Activated T-cell treated with anti-CD3 and anti-CD28 coated beads, Interleukin-2, amount 50 U/mL, for 4 hours (primary cell): ENCODE results near the gene CAMK1D. TPM values are rescaled to one million over a fixed set of nuclear protein-coding genes. Genes with fewer than 3 reads are reported as not detected.

Experiments
- ATAC-seq, 2 donors: fragments of 200-7000 bp; cut with Tn5 transposase; one replicate each; pipeline ENCODE4 v1.10.0; 2021
- DNase-seq: peaks from one replicate; pipeline ENCODE4 v3.0.0-alpha.2; 2020
- H3K27me3 Mint-ChIP-seq: one replicate; pipeline ENCODE4 v1.8.0; 2021; ENCODE audit warnings: low read depth, mixed read lengths
- H3K36me3 Mint-ChIP-seq: one replicate; pipeline ENCODE4 v1.8.0; 2022; ENCODE audit warnings: mixed read lengths; ENCODE audit not compliant: insufficient read depth
- H3K4me1 Mint-ChIP-seq: one replicate; pipeline ENCODE4 v1.8.0; 2021; ENCODE audit warnings: low read depth, mixed read lengths
- H3K4me3 Mint-ChIP-seq: one replicate; pipeline ENCODE4 v1.8.0; 2021; ENCODE audit warnings: mild to moderate bottlenecking, moderate library complexity, mixed read lengths
- H3K9me3 Mint-ChIP-seq: one replicate; pipeline ENCODE4 v1.8.0; 2021; ENCODE audit warnings: mixed read lengths
- total RNA-seq, 3 donors: library from RNA; stranded (reverse); gene quantifications; one replicate each; pipeline ENCODE4 v1.2.1, GENCODE V29; 2021

The CAMK1D gene
- total RNA-seq, 3 donors from 2014 or later: 6.3 to 7.8 (median 6.7) TPM

DNA sequence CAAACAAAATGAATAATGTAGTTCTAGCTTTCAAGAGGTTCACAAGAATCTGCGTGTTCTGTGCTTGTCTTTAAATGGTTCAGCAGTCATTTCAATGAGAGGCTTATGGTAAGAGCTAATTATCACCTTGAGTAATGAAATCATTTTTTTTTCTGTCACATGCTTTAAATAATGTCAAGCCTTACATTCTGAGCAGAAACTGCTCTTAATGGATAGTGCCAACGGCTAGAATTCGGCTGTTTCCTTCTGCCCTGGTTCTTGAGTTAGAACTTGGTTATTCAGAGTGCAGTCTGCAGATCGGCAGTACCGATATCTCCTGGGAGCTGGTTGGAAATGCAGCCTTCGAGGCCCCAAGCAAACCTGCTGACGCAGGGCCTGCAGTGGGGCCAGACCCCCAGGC is 316.2 kb downstream of the CAMK1D start:
- Mint-ChIP-seq H3K4me1 (no peaks in the 10 kb centered on the region), H3K9me3 (no peaks in the 10 kb centered on the region), H3K27me3 (no peaks in the 10 kb centered on the region), H3K36me3 (peaks cover 17% of the 10 kb centered on the region), H3K4me3 (no peak overlapping the region)
- DNase-seq: no peak
- no peak for ATAC-seq

DNA sequence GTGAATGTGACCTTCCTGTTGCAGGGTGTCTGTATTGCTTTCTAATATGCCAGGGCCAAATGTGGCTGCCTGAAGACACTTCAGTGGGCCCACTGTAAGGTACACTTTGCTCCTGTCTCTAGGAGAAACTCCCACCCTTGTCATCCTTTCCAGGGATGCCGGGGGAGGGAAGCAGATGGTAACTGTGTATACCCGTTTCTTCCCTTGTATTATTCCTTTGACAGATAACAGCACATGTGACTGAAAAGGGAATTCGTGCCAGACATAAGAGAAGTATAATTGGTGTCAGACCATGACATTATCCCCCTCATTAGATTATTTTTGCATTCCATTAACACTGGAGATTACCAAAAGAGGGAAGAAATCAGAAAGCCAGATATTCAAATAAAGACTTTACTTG is 317.7 kb downstream of the CAMK1D start:
- ATAC-seq (no peak), DNase-seq (no peak)
- H3K27me3 Mint-ChIP-seq: no peaks in the 10 kb centered on the region
- no peak overlapping the region for H3K4me3 Mint-ChIP-seq
- H3K36me3 Mint-ChIP-seq: peaks cover 20% of the 10 kb centered on the region
- no peaks in the 10 kb centered on the region for H3K4me1 Mint-ChIP-seq
- no peaks in the 10 kb centered on the region for H3K9me3 Mint-ChIP-seq

DNA sequence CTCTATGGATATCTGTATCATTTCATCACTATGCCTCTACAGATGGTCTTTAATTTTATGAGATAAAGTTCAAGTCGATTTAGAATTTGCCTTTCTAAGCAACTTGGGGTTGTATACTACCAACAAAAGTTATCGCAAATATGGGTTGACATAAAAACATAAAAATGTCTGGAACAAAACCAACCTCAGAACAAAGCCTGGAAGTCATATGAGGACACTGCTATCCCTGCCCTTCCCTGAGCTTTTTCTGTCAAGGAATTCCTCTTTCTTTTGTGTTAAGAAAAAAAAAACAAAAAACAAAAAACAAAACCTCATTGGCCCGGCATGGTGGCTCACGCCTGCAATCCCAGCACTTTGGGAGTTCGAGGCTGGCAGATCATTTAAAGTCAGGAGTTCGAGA is 319.3 kb downstream of the CAMK1D start:
- Mint-ChIP-seq H3K27me3 (no peaks in the 10 kb centered on the region), H3K4me1 (no peaks in the 10 kb centered on the region), H3K4me3 (no peak overlapping the region), H3K36me3 (peaks cover 20% of the 10 kb centered on the region), H3K9me3 (no peaks in the 10 kb centered on the region)
- no peak for ATAC-seq
- no peak for DNase-seq

DNA sequence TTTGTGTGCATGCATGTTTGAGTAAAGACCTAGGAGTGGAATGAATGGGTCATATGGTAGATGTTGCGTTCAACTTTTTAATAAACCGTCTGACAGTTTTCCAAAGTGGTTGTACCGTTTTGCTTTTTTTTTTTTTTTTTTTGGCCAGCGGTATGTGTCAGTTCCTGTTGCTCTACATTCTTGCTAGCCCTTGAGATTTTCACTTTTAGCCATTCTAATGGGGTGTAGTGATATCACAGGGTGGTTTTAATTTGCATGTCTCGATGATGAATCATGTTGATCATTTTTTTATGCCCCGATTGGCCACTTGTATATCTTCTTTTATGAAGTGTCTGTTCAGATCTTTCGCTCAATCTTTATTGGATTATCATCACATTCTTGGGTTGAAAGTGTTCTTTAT is 320.7 kb downstream of the CAMK1D start:
- no peak overlapping the region for H3K4me3 Mint-ChIP-seq
- H3K36me3 Mint-ChIP-seq: peaks cover 20% of the 10 kb centered on the region

DNA sequence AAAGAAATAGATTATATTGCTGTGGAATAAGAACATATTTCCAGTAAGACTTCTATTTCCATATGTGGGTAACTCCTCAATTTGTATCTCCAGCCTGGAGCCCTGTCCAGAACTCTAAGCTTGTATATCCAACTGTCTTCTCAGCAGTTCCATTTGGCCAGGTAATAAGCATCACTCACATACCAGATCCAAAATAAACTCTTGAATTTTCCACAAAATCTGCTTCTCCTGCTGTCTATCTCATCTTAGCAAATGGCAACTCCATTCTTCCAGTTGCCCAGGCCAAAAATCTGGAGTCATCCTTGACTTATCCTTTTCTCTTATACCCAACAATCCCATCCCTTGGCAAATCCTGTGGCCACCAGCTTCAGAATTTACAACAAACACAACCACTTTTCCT is 325.8 kb downstream of the CAMK1D start:
- H3K9me3 Mint-ChIP-seq: no peaks in the 10 kb centered on the region
- no peak for ATAC-seq
- H3K27me3 Mint-ChIP-seq: no peaks in the 10 kb centered on the region

More for the DNA sequence above, 320.7 kb downstream of the CAMK1D start:
- ATAC-seq (no peak), DNase-seq (no peak)
- H3K27me3 Mint-ChIP-seq: no peaks in the 10 kb centered on the region
- H3K9me3 Mint-ChIP-seq: no peaks in the 10 kb centered on the region
- H3K4me1 Mint-ChIP-seq: no peaks in the 10 kb centered on the region

DNA sequence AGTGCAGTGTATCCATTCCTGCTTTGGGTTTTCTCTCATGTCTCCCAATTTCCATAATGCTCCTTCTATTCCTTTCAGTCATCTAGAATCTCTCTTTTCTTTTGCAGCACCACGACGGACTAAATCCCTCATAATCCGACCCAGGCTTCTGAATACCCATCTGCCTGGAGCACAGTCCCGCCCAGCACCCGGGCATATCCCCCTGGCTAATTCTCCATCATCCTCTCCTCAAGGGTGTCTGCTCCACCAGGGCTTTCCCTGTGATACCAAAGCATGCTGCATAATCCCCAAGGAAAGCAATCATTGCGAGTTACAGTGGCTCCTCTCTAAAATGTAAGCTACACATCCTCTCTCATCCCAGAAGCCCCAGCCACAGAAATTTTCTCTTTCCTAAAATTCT is 330.3 kb downstream of the CAMK1D start:
- Mint-ChIP-seq H3K4me3 (no peak overlapping the region), H3K9me3 (no peaks in the 10 kb centered on the region), H3K27me3 (no peaks in the 10 kb centered on the region), H3K4me1 (peaks cover 9% of the 10 kb centered on the region), H3K36me3 (peaks cover 29% of the 10 kb centered on the region)
- ATAC-seq (no peak), DNase-seq (no peak)

More for the DNA sequence above, 325.8 kb downstream of the CAMK1D start:
- DNase-seq: no peak
- no peaks in the 10 kb centered on the region for H3K4me1 Mint-ChIP-seq
- H3K36me3 Mint-ChIP-seq: peaks cover 33% of the 10 kb centered on the region
- no peak overlapping the region for H3K4me3 Mint-ChIP-seq

DNA sequence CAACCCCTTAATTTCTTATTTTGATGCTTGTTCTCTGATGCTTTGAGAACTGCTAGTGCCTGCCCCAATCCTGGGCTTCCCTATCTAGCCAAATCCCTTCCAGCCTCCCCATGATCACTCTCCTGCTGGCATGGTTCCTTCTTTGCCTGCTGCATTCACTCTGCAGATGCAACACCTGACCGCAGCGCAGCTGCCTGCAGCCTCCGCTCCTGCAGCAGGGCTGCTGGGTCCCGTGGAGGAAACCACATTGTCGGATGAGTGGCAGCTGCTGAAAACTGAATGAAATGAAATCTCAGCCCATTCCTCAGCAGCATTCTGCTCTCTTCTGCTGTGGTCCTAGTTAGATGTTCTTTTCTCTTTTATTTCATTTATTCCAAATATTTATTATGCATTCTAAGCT is 331.9 kb downstream of the CAMK1D start:
- H3K4me1 Mint-ChIP-seq: peaks cover 9% of the 10 kb centered on the region
- H3K27me3 Mint-ChIP-seq: no peaks in the 10 kb centered on the region
- peaks cover 20% of the 10 kb centered on the region for H3K36me3 Mint-ChIP-seq
- peak overlapping the region; percentile 32 for H3K4me3 Mint-ChIP-seq
- H3K9me3 Mint-ChIP-seq: no peaks in the 10 kb centered on the region
- DNase-seq (no peak), ATAC-seq (peak in 1 of 2 donors; percentile 38)

DNA sequence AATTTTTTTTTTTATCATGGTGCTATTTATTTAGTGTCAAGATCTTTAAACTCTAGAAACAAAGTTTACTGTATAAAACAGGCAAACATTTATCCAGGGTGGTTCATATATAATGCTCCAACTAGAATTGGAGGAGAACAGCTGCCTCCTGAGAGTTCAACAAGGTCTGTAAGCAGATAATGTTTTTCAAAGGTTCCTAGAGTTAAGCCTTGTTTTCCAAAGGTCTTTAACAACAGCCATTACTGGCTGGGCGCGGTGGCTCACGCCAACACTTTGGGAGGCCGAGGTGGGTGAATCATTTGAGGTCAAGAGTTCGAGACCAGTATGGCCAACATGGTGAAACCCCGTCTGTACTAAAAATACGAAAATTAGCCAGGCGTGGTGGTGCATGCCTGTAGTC is 335.4 kb downstream of the CAMK1D start:
- no peak for DNase-seq
- H3K27me3 Mint-ChIP-seq: no peaks in the 10 kb centered on the region
- peaks cover 9% of the 10 kb centered on the region for H3K4me1 Mint-ChIP-seq
- no peak for ATAC-seq
- peaks cover 3% of the 10 kb centered on the region for H3K36me3 Mint-ChIP-seq
- no peaks in the 10 kb centered on the region for H3K9me3 Mint-ChIP-seq
- no peak overlapping the region for H3K4me3 Mint-ChIP-seq

DNA sequence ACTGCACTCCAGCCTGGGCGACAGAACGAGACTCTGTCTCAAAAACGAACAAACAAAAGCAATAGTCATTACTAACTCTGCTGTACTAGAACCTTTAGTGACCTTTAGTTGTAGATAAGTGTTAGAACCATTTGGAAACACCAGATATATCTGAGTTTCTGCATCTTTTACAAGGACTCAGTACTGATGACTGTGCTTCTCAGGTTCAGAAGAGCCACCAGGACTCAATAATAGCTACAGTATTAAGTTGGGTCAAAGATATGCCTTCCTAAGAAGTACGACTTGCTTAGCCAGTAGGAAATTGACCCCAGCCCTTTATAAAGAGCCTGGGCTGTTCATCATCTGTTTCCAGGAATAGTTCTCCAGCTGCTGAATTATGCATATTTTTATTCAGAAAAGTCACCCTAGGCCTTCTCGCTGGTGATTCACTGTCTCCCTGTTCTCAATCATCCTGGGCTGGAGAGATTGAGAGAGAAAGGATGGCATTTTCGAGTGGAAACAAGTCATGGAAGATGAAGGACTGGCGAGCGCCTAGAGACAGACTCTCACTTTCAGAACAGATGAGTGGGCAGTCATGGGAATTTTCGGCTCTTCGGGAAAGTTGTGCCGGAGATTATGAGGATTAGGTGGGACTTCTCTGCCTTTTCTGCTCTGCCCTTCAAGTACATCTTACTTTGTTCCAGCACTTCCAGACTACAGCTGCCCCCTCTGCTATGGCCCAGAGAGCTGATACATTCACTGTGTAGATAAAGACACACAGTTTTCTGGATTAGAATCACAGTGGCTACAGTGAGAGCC is 336.1 kb downstream of the CAMK1D start:
- Mint-ChIP-seq H3K9me3 (no peaks in the 10 kb centered on the region), H3K4me1 (peaks cover 9% of the 10 kb centered on the region), H3K27me3 (no peaks in the 10 kb centered on the region), H3K4me3 (no peak overlapping the region), H3K36me3 (no peaks in the 10 kb centered on the region)
- no peak for DNase-seq
- ATAC-seq: no peak

DNA sequence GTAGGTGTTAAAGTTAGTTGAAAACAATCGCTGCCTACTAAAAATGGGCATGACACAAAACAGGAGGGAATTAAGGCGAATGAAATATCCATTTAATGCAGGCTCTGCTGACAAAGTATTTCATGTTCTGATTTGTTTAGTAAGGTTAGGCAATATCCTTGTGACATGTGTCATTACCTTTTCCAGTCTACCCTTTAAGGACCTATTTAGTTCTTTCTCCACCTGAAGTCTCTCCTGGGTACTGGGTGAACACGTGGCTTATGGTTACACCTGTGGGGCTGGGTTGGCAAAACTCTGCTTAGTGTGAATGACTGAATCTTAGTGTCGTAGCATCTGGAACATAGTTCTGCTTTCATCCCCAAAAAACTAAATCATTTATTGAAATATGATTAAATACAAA is 338.6 kb downstream of the CAMK1D start:
- no peak overlapping the region for H3K4me3 Mint-ChIP-seq
- no peaks in the 10 kb centered on the region for H3K27me3 Mint-ChIP-seq
- H3K36me3 Mint-ChIP-seq: no peaks in the 10 kb centered on the region
- ATAC-seq (no peak), DNase-seq (no peak)
- no peaks in the 10 kb centered on the region for H3K4me1 Mint-ChIP-seq
- no peaks in the 10 kb centered on the region for H3K9me3 Mint-ChIP-seq

DNA sequence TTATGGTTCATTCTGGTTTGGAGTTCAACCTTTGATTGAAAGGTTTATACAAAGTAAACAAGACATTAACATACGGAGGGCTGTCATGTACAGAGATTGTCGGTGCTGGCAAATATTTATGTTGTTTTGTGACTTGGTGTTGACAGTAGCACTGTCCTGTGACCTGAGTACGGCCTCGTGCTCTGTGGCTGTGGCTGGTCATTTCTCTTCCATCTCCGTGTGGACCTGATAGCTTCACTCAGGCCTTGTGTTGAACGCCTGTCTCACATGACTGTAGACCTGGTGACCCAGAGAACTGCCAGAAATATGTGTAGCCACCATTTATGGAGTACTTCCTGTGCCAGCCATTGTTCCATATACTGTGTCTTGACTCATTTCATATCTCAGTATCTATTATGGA is 340.5 kb downstream of the CAMK1D start:
- no peak for DNase-seq
- H3K27me3 Mint-ChIP-seq: no peaks in the 10 kb centered on the region
- H3K36me3 Mint-ChIP-seq: no peaks in the 10 kb centered on the region
- ATAC-seq: no peak
- no peaks in the 10 kb centered on the region for H3K9me3 Mint-ChIP-seq
- no peak overlapping the region for H3K4me3 Mint-ChIP-seq
- no peaks in the 10 kb centered on the region for H3K4me1 Mint-ChIP-seq

DNA sequence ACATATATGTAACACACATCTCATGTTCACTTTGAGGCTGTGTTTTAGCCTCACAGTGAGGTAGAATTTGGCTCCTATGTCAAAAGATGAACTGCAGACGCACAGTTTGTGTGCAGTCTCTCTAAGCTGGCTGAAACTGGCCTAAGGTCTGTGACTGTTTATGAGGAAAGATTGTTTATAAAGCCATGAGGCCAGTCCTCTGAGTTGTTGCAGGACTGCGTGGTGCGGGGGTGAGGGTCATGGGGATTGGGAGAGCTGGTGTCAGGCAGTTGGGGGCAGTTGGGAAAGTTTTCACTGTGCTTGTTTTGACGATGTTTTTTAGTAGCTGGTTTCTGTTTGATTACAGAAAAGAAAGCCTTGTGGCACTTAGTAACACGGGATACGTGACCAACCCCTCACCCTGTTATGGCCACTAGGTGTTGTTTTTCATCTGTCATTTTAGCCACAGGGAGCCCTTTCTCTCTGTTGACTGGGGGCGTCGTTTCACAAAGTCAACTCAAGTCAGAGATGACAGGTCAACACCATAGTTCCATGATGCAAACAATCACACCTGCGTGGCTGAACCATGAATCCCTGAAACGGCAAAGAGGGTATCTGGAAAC is 341.3 kb downstream of the CAMK1D start:
- ATAC-seq (no peak), DNase-seq (no peak)
- Mint-ChIP-seq H3K36me3 (no peaks in the 10 kb centered on the region), H3K27me3 (no peaks in the 10 kb centered on the region), H3K4me1 (no peaks in the 10 kb centered on the region), H3K9me3 (no peaks in the 10 kb centered on the region), H3K4me3 (no peak overlapping the region)

DNA sequence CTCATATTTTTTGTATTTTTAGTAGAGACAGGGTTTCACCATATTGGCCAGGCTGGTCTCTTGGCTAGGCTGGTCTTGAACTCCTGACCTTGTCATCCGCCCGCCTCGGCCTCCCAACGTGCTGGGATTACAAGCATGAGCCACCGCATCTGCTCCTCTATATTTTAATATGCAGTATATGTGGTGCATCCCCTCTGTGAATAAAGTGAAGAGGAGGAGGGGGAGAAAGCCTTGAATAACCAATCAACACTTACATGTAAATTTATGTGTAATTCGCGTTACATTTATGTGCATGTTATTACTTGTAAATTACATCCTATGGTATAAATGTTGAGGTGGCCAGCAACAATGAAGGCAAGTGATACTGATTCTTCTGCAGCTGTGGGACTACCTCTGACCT is 342.2 kb downstream of the CAMK1D start:
- Mint-ChIP-seq H3K4me3 (no peak overlapping the region), H3K36me3 (no peaks in the 10 kb centered on the region), H3K9me3 (no peaks in the 10 kb centered on the region), H3K27me3 (no peaks in the 10 kb centered on the region), H3K4me1 (no peaks in the 10 kb centered on the region)
- no peak for ATAC-seq
- no peak for DNase-seq

DNA sequence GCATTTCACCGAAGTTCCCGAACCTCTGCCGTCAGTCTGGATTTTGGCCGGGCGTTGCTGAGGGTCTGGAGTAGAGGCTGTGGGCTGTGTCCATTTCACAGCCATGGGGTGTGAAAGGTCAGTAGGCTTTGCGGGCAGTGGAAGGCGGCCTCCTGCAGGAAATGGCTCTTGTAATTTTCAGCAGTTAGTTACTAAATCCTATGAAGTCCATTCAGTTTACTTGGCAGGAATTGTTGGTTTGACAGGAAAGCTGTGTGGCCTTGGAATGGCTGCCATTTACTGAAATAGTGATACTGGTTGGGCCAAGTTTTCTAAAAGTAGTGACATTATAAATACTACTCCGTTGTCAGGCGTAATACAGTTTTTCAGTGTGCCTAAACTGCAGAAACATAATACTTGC is 348.4 kb downstream of the CAMK1D start:
- ATAC-seq: no peak
- H3K27me3 Mint-ChIP-seq: no peaks in the 10 kb centered on the region
- H3K36me3 Mint-ChIP-seq: peaks cover 6% of the 10 kb centered on the region
- H3K4me1 Mint-ChIP-seq: peaks cover 13% of the 10 kb centered on the region
- H3K9me3 Mint-ChIP-seq: no peaks in the 10 kb centered on the region
- no peak for DNase-seq
- no peak overlapping the region for H3K4me3 Mint-ChIP-seq

DNA sequence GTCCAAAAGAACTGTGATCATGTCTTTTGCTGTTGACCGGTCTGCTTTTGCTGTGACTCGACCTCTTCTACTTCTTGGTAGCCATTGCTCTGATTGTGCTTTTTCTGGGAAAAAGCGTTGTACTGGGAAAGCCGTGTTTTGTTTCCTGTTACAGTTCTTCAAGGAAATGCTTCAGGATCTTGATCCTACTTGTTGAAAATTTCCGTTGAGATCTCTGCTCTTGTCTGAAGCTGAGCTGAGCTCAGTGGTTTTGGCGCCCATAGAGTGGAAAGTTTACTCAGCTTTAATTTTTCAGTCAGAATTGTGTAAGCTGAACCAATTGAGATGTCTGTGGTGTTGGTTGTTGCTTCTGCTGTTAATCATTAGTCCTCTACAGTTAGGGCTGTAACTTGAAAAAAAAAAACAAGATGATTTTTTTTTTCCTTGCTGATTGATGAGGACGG is 349.9 kb downstream of the CAMK1D start:
- peak in 1 of 2 donors; percentile 56 for ATAC-seq
- no peak for DNase-seq
- H3K36me3 Mint-ChIP-seq: peaks cover 6% of the 10 kb centered on the region

More for the DNA sequence above, 349.9 kb downstream of the CAMK1D start:
- Mint-ChIP-seq H3K4me1 (peaks cover 16% of the 10 kb centered on the region), H3K9me3 (no peaks in the 10 kb centered on the region), H3K27me3 (no peaks in the 10 kb centered on the region), H3K4me3 (no peak overlapping the region)
